Endothelial cell of umbilical vein (primary cell): ENCODE results near the gene CNTNAP2. TPM values are rescaled to one million over a fixed set of nuclear protein-coding genes. Genes with fewer than 3 reads are reported as not detected.

Experiments
- BruUV-seq: library from RNA; stranded (reverse); fragments of 400-500 nt; replicated peaks from 2 replicates; lab custom pipeline; 2021; lab: Mats Ljungman, UMichigan
- CTCF ChIA-PET: fragments of 300-600, 350-600 bp; sonication (Branson Sonifier 250); formaldehyde crosslinking; loops from one replicate; lab custom pipeline; 2021; ENCODE audit warnings: antibody characterized with exemption, inconsistent platforms; lab: Charles Lee
- POLR2A ChIA-PET: fragments of 300-600, 350-600 bp; sonication (Branson Sonifier 250); formaldehyde crosslinking; loops from one replicate; lab custom pipeline; 2021; ENCODE audit warnings: antibody characterized with exemption, inconsistent platforms; lab: Charles Lee
- DNase-seq: peaks from one replicate; pipeline ENCODE4 v3.0.0-alpha.2; 2011; ENCODE audit warnings: low read depth, low spot score
- FAIRE-seq: peaks from 2 replicates; lab custom pipeline; 2011; peaks lifted over from hg19 to GRCh38; lab: Jason Lieb, UNC
- H2AFZ ChIP-seq: 2 replicates; pipeline ENCODE4 v1.6.0; 2012; ENCODE audit warnings: low read depth, low read length, control low read depth, inconsistent platforms
- H3K27ac ChIP-seq: 2 replicates; pipeline ENCODE4 v1.5.1; 2011; ENCODE audit warnings: low read depth, mild to moderate bottlenecking, control low read depth, low read length, moderate library complexity; ENCODE audit not compliant: insufficient read depth
- H3K27me3 ChIP-seq, 2 experiments: 2 replicates each; pipeline versions ENCODE4 v1.6.0 to v1.6.1; 2011; ENCODE audit warnings: low read length in 2 of 2, mixed read lengths in 1 of 2; ENCODE audit not compliant: control insufficient read depth in 2 of 2, insufficient read depth in 2 of 2
- H3K36me3 ChIP-seq, 2 experiments: 2 replicates in 1 of 2; 3 replicates in 1 of 2; pipeline ENCODE4 v1.5.1; 2011; ENCODE audit warnings: low read length in 2 of 2, mild to moderate bottlenecking in 1 of 2, moderate library complexity in 1 of 2; ENCODE audit not compliant: control insufficient read depth in 2 of 2, insufficient read depth in 2 of 2; ENCODE audit errors: extremely low read depth in 1 of 2
- H3K4me1 ChIP-seq: 3 replicates; pipeline ENCODE4 v1.5.1; 2011; ENCODE audit warnings: mild to moderate bottlenecking, low read length; ENCODE audit not compliant: control insufficient read depth, insufficient read depth; ENCODE audit errors: extremely low read depth
- H3K4me2 ChIP-seq: 2 replicates; pipeline ENCODE4 v1.6.1; 2011; ENCODE audit warnings: low read length, control low read depth, mixed read lengths; ENCODE audit not compliant: insufficient read depth
- H3K4me3 ChIP-seq, 3 experiments: fragments of 200-600 bp in 1 of 3; sonication (generic), shearing (Covaris generic) in 1 of 3; replicated peaks in 1 of 3; 2 replicates each; pipeline ENCODE4 v1.5.1; 2011 to 2016; ENCODE audit warnings: control low read depth in 3 of 3, low read length in 3 of 3, mild to moderate bottlenecking in 2 of 3, inconsistent platforms in 1 of 3, low read depth in 1 of 3, moderate library complexity in 1 of 3; ENCODE audit not compliant: insufficient read depth in 1 of 3
- H3K79me2 ChIP-seq: 2 replicates; pipeline ENCODE4 v1.6.0; 2012; ENCODE audit warnings: low read length, inconsistent platforms; ENCODE audit not compliant: control insufficient read depth, insufficient read depth
- H3K9ac ChIP-seq: replicated peaks from 2 replicates; pipeline ENCODE3; 2011; ENCODE audit warnings: low read length, control low read depth; ENCODE audit not compliant: insufficient read depth; ENCODE audit errors: extremely low read depth
- H3K9me1 ChIP-seq: replicated peaks from 3 replicates; pipeline ENCODE4 v1.6.0; 2011; ENCODE audit warnings: mild to moderate bottlenecking, low read length; ENCODE audit not compliant: control insufficient read depth, insufficient read depth; ENCODE audit errors: extremely low read depth
- H3K9me3 ChIP-seq: replicated peaks from 2 replicates; pipeline ENCODE4 v1.5.1; 2012; ENCODE audit warnings: low read length, inconsistent platforms; ENCODE audit not compliant: control insufficient read depth, insufficient read depth
- H4K20me1 ChIP-seq: replicated peaks from 2 replicates; pipeline ENCODE3; 2011; ENCODE audit warnings: mild to moderate bottlenecking, low read length; ENCODE audit not compliant: control insufficient read depth, insufficient read depth; ENCODE audit errors: extremely low read depth
- EZH2 ChIP-seq: IDR thresholded peaks from 2 replicates; pipeline ENCODE4 v1.6.1; 2012; ENCODE audit warnings: borderline replicate concordance, low read depth, mild to moderate bottlenecking, moderate library complexity, low read length, inconsistent platforms; ENCODE audit not compliant: severe bottlenecking
- FOS ChIP-seq: IDR thresholded peaks from 2 replicates; pipeline ENCODE4 v1.6.1; 2011; ENCODE audit warnings: mild to moderate bottlenecking, low read length, moderate library complexity, borderline replicate concordance; ENCODE audit not compliant: insufficient read depth
- GATA2 ChIP-seq: IDR thresholded peaks from 2 replicates; pipeline ENCODE4 v1.7.0; 2011; ENCODE audit warnings: low read depth, mild to moderate bottlenecking, moderate library complexity, mixed read lengths, low read length; ENCODE audit not compliant: insufficient read length, insufficient read depth
- JUN ChIP-seq: IDR thresholded peaks from 2 replicates; pipeline ENCODE4 v1.6.1; 2011; ENCODE audit warnings: borderline replicate concordance, low read depth; ENCODE audit not compliant: insufficient read length, insufficient read depth
- MAX ChIP-seq: IDR thresholded peaks from 2 replicates; pipeline ENCODE4 v1.6.1; 2011; ENCODE audit not compliant: insufficient read depth, insufficient read length
- MYC ChIP-seq: IDR thresholded peaks from one replicate; pipeline ENCODE4 v1.6.1; 2011; ENCODE audit warnings: mild to moderate bottlenecking, low read depth, low read length
- POLR2A ChIP-seq: IDR thresholded peaks from 2 replicates; pipeline ENCODE4 v1.6.1; 2012; ENCODE audit warnings: low read depth, mild to moderate bottlenecking, control low read depth, low read length
- POLR2AphosphoS5 ChIP-seq: IDR thresholded peaks from 2 replicates; pipeline ENCODE4 v1.6.1; 2012; ENCODE audit warnings: low read depth, mild to moderate bottlenecking, control low read depth, low read length, moderate library complexity; ENCODE audit not compliant: insufficient read depth
- dilution Hi-C: fragments of 300-500 bp; cut with MboI; formaldehyde crosslinking; loops from one replicate; pipeline ENCODE4 v1.15.0; 2019; ENCODE audit warnings: low sequenced_read_pairs; ENCODE audit not compliant: extremely low pct_ligation_motif_present
- intact Hi-C: fragments of 100-400 bp; cut with micrococcal nuclease; formaldehyde crosslinking; loops from one replicate; pipeline ENCODE4 v1.10.0; 2022
- polyA plus RNA-seq, 4 experiments: library from polyadenylated mRNA; depleted of rRNA in 3 of 4; stranded (reverse) in 3 of 4; unstranded in 1 of 4; fragments of >200 nt; gene quantifications; 2 replicates each; pipeline versions ENCODE4 v1.2.1 to v1.2.3, GENCODE V29; 2011 to 2012; ENCODE audit warnings: missing spikeins in 1 of 4
- total RNA-seq: library from RNA; stranded (reverse); gene quantifications from 2 replicates; pipeline ENCODE4 v1.2.3, GENCODE V29; 2021
- TF ChIP-seq, protein P1 (sequence below), 2 donors: IDR thresholded peaks; 1 replicate in 1 of 2; 2 replicates in 1 of 2; pipeline ENCODE4 v1.5.1; 2011; ENCODE audit warnings: low read length in 2 of 2, mild to moderate bottlenecking in 2 of 2, moderate library complexity in 2 of 2, control low read depth in 1 of 2, inconsistent platforms in 1 of 2, low read depth in 1 of 2; ENCODE audit not compliant: insufficient read depth in 1 of 2; ENCODE audit errors: extremely low read depth in 1 of 2

Gene CNTNAP2
- total and polyA plus RNA-seq, 2 donors (not counting 3 experiments of a cell fraction or from before 2014, with no cell fraction given), result not detected

GRCh38 chr7:148291799-148292198 lies 2175.2 kb downstream of the CNTNAP2 start:
- no peak for FAIRE-seq
- intact Hi-C loops, result no loop called here
- no peaks in the 10 kb centered on the region for H3K36me3 ChIP-seq
- dilution Hi-C loops, result no loop called here
- no peaks in the 10 kb centered on the region for H3K27me3 ChIP-seq
- H3K9me1 ChIP-seq, result no peaks in the 10 kb centered on the region
- POLR2A ChIA-PET, result no interaction called here
- no peak for TF ChIP-seq MAX
- TF ChIP-seq MYC, result no peak
- TF ChIP-seq POLR2A, result no peak
- TF ChIP-seq GATA2, result no peak
- TF ChIP-seq, protein P1, sequence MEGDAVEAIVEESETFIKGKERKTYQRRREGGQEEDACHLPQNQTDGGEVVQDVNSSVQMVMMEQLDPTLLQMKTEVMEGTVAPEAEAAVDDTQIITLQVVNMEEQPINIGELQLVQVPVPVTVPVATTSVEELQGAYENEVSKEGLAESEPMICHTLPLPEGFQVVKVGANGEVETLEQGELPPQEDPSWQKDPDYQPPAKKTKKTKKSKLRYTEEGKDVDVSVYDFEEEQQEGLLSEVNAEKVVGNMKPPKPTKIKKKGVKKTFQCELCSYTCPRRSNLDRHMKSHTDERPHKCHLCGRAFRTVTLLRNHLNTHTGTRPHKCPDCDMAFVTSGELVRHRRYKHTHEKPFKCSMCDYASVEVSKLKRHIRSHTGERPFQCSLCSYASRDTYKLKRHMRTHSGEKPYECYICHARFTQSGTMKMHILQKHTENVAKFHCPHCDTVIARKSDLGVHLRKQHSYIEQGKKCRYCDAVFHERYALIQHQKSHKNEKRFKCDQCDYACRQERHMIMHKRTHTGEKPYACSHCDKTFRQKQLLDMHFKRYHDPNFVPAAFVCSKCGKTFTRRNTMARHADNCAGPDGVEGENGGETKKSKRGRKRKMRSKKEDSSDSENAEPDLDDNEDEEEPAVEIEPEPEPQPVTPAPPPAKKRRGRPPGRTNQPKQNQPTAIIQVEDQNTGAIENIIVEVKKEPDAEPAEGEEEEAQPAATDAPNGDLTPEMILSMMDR (IDR thresholded peaks at IDR 0.05; ENCODE audit: extremely low read depth in 1 of 2, insufficient read depth in 1 of 2, low read depth in 1 of 2, low read length in 2 of 2), result no peak
- TF ChIP-seq FOS, result no peak
- no peak for TF ChIP-seq EZH2
- TF ChIP-seq POLR2AphosphoS5, result no peak
- TF ChIP-seq JUN, result no peak
- no peak overlapping the region for H3K4me2 ChIP-seq
- H3K27ac ChIP-seq, result no peak overlapping the region
- no peaks in the 10 kb centered on the region for H4K20me1 ChIP-seq
- no peaks in the 10 kb centered on the region for H3K9me3 ChIP-seq
- H3K79me2 ChIP-seq, result no peaks in the 10 kb centered on the region
- no peaks in the 10 kb centered on the region for H3K4me1 ChIP-seq
- CTCF ChIA-PET, result no interaction called here
- H2AFZ ChIP-seq, result no peak overlapping the region
- no peak for DNase-seq
- BruUV-seq, result no TSS peak
- no peak overlapping the region for H3K9ac ChIP-seq
- H3K4me3 ChIP-seq, result no peak overlapping the region
